SW480 (cell line): ENCODE measurements around the gene GTF2A1L.
"Not testable (repeated sequence)": the region's sequence is repeated elsewhere in the genome, so short reads cannot be mapped to it uniquely, and the experiment has no call there.

Experiments
- DNase-seq: peaks from one replicate; pipeline ENCODE4 v3.0.0-alpha.2; 2016; ENCODE audit warnings: low spot score

GTF2A1L gene, protein sequence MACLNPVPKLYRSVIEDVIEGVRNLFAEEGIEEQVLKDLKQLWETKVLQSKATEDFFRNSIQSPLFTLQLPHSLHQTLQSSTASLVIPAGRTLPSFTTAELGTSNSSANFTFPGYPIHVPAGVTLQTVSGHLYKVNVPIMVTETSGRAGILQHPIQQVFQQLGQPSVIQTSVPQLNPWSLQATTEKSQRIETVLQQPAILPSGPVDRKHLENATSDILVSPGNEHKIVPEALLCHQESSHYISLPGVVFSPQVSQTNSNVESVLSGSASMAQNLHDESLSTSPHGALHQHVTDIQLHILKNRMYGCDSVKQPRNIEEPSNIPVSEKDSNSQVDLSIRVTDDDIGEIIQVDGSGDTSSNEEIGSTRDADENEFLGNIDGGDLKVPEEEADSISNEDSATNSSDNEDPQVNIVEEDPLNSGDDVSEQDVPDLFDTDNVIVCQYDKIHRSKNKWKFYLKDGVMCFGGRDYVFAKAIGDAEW

GRCh38 chr2:48617618-48618017 is at the start of gene GTF2A1L:
Gene GTF2A1L (plus strand): TSS chr2:48617856. CDS start chr2:48617875, 19 bp downstream.
- DNase-seq: no peak

DNA sequence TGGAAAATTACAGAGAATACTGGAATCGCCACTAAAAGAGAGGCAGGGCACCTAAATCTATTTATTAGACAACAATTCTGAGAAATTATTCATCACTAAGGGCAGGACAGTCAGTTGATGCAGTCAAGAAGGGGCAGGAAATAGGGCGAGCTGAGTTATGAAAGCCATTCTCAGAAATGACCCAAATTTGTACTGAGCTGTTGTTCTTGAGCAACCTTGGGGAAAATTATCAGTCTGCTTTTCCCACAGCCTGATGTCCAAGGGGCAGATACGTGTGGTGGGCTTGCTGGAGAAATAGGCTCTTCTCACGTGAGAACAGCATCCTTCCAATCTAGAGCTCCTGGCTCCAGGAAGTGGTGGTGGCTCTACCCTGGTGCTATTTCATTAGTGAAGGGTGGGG is 49.1 kb upstream of the GTF2A1L start:
- DNase-seq: no peak

DNA sequence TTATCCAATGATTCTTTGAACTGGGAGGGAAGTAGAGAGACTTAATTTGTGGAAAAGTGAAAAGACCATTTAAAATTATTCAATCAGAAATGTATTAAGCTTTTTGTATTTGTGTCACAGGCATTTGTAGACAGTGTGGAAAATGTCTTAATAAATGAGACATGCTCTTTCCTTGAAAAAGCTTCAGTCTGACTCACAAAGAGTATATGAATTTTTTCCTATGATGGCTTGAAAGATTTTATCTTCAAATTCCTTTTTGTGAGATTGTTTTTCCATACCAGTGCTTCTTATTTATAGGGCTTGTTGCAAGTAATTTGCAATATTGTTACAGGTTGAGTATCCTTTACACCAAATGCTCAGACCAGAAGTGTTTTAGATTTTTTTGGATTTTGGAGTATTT is 48.2 kb upstream of the GTF2A1L start:
- DNase-seq: no peak

GRCh38 chr2:48572816-48573215 is 44.8 kb upstream of the GTF2A1L start:
- peak; percentile 17 for DNase-seq

DNA sequence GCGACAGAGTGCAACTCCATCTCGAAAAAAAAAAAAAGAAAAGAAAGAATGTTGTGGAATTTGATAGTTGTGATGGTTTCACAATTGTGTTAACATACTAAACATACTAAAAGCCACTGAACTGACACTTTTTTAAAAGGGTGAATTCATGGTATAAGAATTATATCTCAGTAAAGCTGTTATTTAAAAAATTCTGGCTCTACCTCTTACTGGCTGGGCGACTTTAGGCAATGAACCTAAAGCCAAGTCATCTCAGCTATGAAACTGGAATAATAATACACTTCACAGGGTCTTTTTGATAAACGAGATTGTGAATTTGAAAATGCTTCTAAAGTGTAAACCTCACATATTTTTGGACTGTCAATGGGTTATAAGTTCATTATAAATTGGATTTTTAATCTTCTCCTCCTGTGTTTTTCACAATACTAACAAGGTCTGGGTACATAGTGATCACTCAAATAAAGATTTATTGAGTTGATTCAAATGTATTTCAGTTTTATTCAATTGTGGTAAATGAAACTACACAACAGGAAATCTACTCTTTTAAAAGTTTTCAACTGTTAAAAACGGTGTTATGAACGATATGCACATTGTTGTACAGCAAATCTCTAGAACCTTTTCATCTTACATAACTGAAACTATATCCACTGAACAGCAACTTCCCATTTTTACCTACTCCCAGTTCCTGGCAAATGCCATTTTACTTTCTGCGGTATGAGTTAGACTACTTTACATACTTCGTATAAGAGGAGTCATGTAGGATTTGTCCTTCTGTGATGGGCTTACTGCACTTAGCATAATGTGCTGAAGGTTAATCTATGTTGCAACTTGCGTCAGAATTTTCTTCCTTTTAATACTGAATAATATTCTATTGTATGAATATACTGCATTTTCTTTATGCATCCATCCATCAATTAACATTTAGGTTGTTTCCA is 43.0 kb upstream of the GTF2A1L start:
- no peak for DNase-seq

GRCh38 chr2:48578313-48578712 is 39.3 kb upstream of the GTF2A1L start:
- no peak for DNase-seq

DNA sequence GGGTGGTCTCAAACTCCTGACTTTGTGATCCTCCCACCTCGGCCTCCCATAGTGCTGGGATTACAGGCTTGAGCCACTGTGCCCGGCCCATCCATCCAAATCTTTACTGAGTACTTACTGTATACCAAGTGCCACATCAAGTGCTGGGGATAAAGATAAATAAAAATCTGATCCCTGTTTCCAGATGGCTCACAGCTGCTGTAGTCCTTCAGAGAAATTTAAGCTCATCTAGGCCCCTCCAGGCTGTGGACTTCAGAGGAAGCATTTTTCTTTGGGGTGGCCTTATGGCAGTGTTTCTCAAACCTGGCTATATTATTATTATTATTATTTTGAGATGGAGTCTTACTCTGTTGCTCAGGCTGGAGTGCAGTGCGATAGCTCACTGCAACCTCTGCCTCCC is 33.7 kb upstream of the GTF2A1L start:
- no peak for DNase-seq

DNA sequence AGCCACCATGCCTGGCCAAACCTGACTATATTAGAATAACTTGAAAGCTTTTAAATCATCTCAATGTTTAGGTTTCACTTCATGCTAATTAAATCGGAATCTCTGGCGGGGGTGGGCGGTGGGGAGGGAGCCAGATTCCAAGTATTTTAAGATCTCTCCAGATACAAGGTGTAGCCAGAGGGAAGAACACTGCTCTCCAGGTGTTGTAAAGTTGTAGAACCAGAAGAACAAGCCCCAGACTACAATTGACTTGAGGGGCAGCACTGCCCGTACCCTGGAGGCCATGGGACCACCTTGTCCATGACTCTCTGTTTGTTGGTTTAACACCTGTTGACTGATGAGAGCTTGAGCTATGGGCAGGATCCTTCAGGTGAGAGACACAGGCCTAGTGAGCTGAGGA is 33.1 kb upstream of the GTF2A1L start:
- DNase-seq: no peak

- no peak for DNase-seq
Observed at GRCh38 chr2:48586433-48586832, 31.2 kb upstream of the GTF2A1L start.

DNA sequence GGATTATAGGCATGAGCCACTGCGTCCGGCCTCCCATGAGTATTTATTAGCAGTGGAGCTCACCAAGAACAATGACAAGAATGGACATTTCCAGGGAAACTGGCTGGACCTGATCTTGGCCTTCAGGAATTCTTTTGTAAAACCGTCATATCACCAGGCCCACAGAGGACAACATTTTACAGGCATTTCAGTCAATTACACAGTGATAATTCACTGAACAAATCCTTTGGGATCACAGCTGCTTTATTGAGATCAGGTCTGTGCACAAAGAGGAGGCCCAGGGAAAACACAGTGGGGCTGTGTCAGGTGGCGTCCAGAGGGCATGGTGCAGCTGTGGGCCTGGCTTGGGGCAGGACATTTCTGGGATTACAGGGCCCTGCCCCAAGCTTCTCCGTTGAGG is 30.1 kb upstream of the GTF2A1L start:
- DNase-seq: no peak

- DNase-seq: no peak
Observed at GRCh38 chr2:48587961-48588360, 29.7 kb upstream of the GTF2A1L start.

GRCh38 chr2:48588745-48589144 is 28.9 kb upstream of the GTF2A1L start:
- DNase-seq: no peak

DNA sequence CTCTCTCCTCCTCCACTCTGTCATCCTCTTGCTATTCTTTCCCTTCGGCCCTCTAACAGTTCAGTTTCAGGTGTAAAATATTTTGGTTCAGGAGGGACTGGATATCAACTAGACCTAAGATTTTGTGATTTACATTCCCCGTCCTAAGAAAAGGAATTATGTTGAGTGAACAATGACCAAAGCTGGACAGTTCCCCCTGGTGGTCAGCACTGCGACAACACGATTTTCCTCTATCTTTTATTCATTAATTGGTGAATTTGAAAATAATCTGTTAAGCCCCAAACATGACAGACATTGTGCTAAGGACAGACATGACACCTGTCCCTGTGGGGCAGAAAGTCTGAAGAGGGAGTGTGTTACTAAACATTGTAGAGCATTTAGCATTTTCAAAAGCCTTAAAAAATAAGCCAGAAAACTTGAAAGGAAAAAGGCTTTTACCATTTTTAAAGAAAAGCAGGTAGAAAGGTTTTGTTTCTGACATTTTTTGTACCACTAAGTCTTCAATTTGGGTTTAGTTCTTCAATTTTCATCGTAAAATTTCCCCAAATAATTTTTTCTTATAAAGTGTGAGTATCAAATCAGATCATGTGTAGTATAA is 28.4 kb upstream of the GTF2A1L start:
- peak; percentile 38 for DNase-seq

DNA sequence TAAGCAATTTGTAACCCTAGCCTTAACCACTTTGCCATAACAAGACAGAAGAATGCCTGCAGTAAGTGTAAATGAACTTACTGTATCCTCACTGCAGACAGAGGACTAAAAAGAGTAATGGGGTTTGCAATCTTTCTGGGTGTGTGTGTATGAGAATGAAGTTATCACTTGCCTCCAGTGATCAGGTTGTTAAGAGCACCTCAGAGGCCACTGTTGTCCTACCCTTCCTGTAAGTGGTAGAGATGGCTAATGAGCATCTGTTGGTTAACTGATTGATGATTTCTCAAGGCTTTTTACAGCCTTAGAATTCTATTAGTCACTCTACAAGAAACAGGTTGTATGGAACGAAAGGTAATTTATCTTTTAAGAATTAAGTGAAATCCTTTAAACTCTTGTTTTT is 27.6 kb upstream of the GTF2A1L start:
- DNase-seq: no peak

GRCh38 chr2:48592067-48592466 is 25.6 kb upstream of the GTF2A1L start:
- DNase-seq: no peak

DNA sequence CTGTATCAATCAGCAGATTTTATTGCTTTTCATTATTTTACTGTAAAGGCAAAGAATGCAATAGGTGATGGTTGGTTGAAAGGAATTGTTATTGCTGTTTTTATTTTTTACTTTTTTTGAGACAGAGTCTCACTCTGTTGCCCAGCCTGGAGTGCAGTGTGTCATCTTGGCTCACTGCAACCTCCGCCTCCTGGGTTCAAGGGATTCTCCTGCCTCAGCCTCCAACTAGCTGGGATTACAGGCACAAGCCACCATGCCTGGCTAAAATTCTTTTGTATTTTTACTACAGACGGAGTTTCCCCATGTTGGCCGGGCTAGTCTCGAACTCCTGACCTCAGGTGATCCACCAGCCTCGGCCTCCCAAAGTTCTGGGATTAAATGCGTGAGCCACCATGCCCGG is 20.9 kb upstream of the GTF2A1L start:
- DNase-seq: not testable (repeated sequence)

GRCh38 chr2:48597492-48597891 is 20.2 kb upstream of the GTF2A1L start:
- no peak for DNase-seq

- DNase-seq: peak; percentile 52
Observed at GRCh38 chr2:48600204-48600813, 17.3 kb upstream of the GTF2A1L start.

DNA sequence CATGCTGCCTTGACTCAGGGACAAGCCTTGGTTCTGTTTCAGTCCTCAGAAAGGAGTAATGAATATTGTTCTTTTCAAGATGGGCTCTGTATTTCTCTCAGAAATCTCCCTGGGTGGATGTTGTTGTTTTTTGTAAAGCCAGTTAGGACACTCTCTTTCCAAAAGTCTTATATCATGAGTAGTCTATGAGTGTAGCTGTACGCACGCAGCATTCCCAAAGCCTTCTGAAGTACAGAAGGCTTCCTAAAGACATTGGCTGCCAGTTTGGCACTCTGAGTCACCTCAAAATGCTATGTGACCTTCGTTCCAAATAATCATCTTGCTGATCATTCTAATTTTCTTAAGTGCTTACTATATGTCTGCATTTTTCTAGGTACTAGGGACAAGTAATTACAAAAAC is 16.7 kb upstream of the GTF2A1L start:
- DNase-seq: no peak

GRCh38 chr2:48601349-48601748 is 16.3 kb upstream of the GTF2A1L start:
- DNase-seq: peak; percentile 71

DNA sequence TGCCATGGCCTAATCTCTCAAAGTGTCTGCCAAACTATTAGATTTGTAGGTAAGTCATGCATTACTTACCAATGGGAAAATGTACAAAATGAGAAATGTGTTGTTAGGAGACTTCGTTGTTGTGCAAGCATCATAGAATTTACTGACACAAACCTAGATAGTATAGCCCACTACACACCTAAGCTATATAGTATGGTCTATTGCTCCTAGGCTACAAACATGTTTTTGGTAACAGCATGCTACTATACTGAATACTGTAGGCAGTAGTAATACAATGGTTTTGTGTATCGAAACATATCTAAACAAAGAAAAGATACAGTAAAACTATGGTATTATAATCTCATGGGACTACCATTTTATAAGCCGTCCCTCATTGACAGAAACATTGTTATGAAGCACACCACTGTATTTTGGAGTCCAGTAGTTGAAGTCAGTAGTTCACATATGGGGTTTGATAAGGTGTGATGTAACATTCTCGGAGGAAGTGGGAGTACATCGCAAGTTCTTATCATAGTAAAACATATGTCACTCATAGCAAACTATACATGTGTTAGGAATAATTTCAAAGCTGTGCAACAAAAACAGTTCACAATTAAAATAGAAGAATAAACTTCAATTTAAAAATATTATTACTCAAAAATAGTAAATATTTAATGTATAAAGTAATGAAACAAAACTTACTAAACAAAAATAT is 12.0 kb upstream of the GTF2A1L start:
- DNase-seq: no peak
